HEK293 (cell line): ENCODE results near the gene RSRC1.

Experiments
- CTCF ChIA-PET: fragments of 350-600 bp; formaldehyde crosslinking; extraction: SDS; loops from one replicate; lab custom pipeline; 2021; ENCODE audit warnings: antibody characterized with exemption; lab: Yijun Ruan, JAX
- POLR2A ChIA-PET: fragments of 300-600 bp; formaldehyde crosslinking; extraction: SDS; loops from one replicate; lab custom pipeline; 2020; ENCODE audit warnings: antibody characterized with exemption, inconsistent platforms; lab: Yijun Ruan, JAX
- H3K27ac ChIP-seq: fragments of 200-500 bp; sonication (Bioruptor generic); 2 replicates; pipeline ENCODE4 v1.5.1; 2014; ENCODE audit warnings: low read depth, low read length, control low read depth, inconsistent platforms; ENCODE audit errors: extremely low read depth
- H3K36me3 ChIP-seq, 2 experiments: fragments of 200-500 bp in 1 of 2; sonication (Bioruptor generic) in 1 of 2; 1 replicate in 1 of 2; 2 replicates in 1 of 2; pipeline ENCODE4 v1.5.1; 2014 to 2017; ENCODE audit warnings: inconsistent platforms in 2 of 2, low read length in 2 of 2; ENCODE audit not compliant: control insufficient read depth in 2 of 2, insufficient read depth in 1 of 2
- H3K4me1 ChIP-seq: fragments of 200-500 bp; sonication (Bioruptor generic); 2 replicates; pipeline ENCODE4 v1.5.1; 2014; ENCODE audit warnings: mild to moderate bottlenecking, low read length, inconsistent platforms; ENCODE audit not compliant: control insufficient read depth, insufficient read depth
- H3K4me3 ChIP-seq: 2 replicates; pipeline ENCODE4 v1.5.1; 2011; ENCODE audit warnings: low read depth, mild to moderate bottlenecking, control low read depth, low read length, moderate library complexity
- H3K9me3 ChIP-seq: fragments of 200-500 bp; sonication (Bioruptor generic); 2 replicates; pipeline ENCODE4 v1.5.1; 2014; ENCODE audit warnings: low read depth, low read length, inconsistent platforms; ENCODE audit not compliant: control insufficient read depth, insufficient read depth
- MYNN ChIP-seq: fragments of 450-650 bp; formaldehyde crosslinking; IDR thresholded peaks from 2 replicates; pipeline ENCODE4 v1.5.1; 2016; ENCODE audit warnings: missing biosample characterization, missing genetic modification characterization, borderline replicate concordance
- SP7 ChIP-seq: fragments of 450-650 bp; formaldehyde crosslinking; IDR thresholded peaks from 2 replicates; pipeline ENCODE4 v1.5.1; 2016; ENCODE audit warnings: missing biosample characterization, missing genetic modification characterization
- ZFHX2 ChIP-seq: fragments of 450-650 bp; formaldehyde crosslinking; conservative IDR thresholded peaks from 2 replicates; pipeline ENCODE4 v1.5.1; 2016; ENCODE audit warnings: missing biosample characterization, missing genetic modification characterization
- ZNF221 ChIP-seq: fragments of 450-650 bp; formaldehyde crosslinking; IDR thresholded peaks from 2 replicates; pipeline ENCODE4 v1.5.1; 2017; ENCODE audit warnings: missing biosample characterization, missing genetic modification characterization, borderline replicate concordance
- ZNF302 ChIP-seq: fragments of 450-650 bp; formaldehyde crosslinking; IDR thresholded peaks from 2 replicates; pipeline ENCODE4 v1.5.1; 2016; ENCODE audit warnings: missing biosample characterization, missing genetic modification characterization, low read depth
- ZNF37A ChIP-seq: fragments of 450-650 bp; IDR thresholded peaks from 2 replicates; pipeline ENCODE4 v1.5.1; 2018; ENCODE audit warnings: missing biosample characterization, missing genetic modification characterization
- ZNF433 ChIP-seq: fragments of 450-650 bp; formaldehyde crosslinking; IDR thresholded peaks from 2 replicates; pipeline ENCODE4 v1.5.1; 2016; ENCODE audit warnings: missing biosample characterization, missing genetic modification characterization, low read depth
- ZNF501 ChIP-seq: fragments of 450-650 bp; formaldehyde crosslinking; IDR thresholded peaks from 2 replicates; pipeline ENCODE4 v1.5.1; 2016; ENCODE audit warnings: missing biosample characterization, missing genetic modification characterization
- ZNF530 ChIP-seq: fragments of 450-650 bp; formaldehyde crosslinking; IDR thresholded peaks from 2 replicates; pipeline ENCODE4 v1.5.1; 2016; ENCODE audit warnings: low read depth, missing biosample characterization, missing genetic modification characterization
- ZNF561 ChIP-seq: fragments of 450-650 bp; IDR thresholded peaks from 2 replicates; pipeline ENCODE4 v1.5.1; 2018; ENCODE audit warnings: missing biosample characterization, missing genetic modification characterization, borderline replicate concordance
- ZNF658 ChIP-seq: fragments of 450-650 bp; formaldehyde crosslinking; IDR thresholded peaks from 2 replicates; pipeline ENCODE4; 2016; ENCODE audit warnings: missing biosample characterization, missing genetic modification characterization
- ZNF776 ChIP-seq: fragments of 450-650 bp; formaldehyde crosslinking; IDR thresholded peaks from 2 replicates; pipeline ENCODE4 v1.5.0; 2017; ENCODE audit warnings: missing biosample characterization, missing genetic modification characterization, borderline replicate concordance
- ZNF843 ChIP-seq: fragments of 450-650 bp; formaldehyde crosslinking; IDR thresholded peaks from 2 replicates; pipeline ENCODE4 v1.5.1; 2016; ENCODE audit warnings: missing biosample characterization, missing genetic modification characterization
- TF ChIP-seq, protein P1 (sequence below): fragments of 450-650 bp; formaldehyde crosslinking; IDR thresholded peaks from 2 replicates; pipeline ENCODE4 v1.5.1; 2017; ENCODE audit warnings: missing biosample characterization, missing genetic modification characterization
- TF ChIP-seq, protein P2 (sequence below): fragments of 450-650 bp; formaldehyde crosslinking; conservative IDR thresholded peaks from 2 replicates; pipeline ENCODE4 v1.5.1; 2016; ENCODE audit warnings: low read depth, missing biosample characterization, missing genetic modification characterization
- TF ChIP-seq, protein P3 (sequence below): fragments of 450-650 bp; formaldehyde crosslinking; IDR thresholded peaks from 2 replicates; pipeline ENCODE4 v1.5.1; 2016; ENCODE audit warnings: missing biosample characterization, missing genetic modification characterization
- TF ChIP-seq, protein P4 (sequence below): fragments of 450-650 bp; formaldehyde crosslinking; IDR thresholded peaks from 2 replicates; pipeline ENCODE4 v1.5.1; 2016; ENCODE audit warnings: missing biosample characterization, missing genetic modification characterization
- TF ChIP-seq, protein P5 (sequence below): fragments of 450-650 bp; formaldehyde crosslinking; IDR thresholded peaks from 2 replicates; pipeline ENCODE4 v1.5.1; 2016; ENCODE audit warnings: missing biosample characterization, missing genetic modification characterization

RSRC1 gene

DNA sequence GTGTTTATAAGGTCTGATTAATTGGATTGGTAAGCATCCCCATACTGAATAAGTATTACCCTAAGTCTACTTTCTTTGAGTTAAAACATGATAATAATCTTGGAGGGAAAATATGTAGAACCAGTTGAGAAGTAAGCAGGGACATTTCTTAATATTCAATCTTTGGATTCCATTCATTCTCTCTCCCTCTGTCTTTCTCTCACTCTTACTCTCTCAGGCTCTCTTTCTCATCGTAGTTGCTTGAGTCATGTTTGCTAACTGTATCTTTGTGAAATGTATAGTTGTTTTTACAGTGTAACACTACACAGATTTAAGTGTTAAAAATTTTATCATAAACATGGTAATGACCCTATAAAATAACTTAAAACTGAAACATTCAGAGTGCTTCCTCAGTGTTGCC, 163.8 kb downstream of the RSRC1 start:
- H3K36me3 ChIP-seq = peaks cover 0 to 3% of the 10 kb centered on the region in 2 experiments; a peak in 1 of 3 replicates
- POLR2A ChIA-PET = no interaction called here
- no peak overlapping the region for H3K27ac ChIP-seq
- no peaks in the 10 kb centered on the region for H3K9me3 ChIP-seq
- TF ChIP-seq ZNF221 (tag by site-specific recombination) = no peak
- TF ChIP-seq ZNF433 (tag by site-specific recombination) = no peak
- TF ChIP-seq, protein P1, sequence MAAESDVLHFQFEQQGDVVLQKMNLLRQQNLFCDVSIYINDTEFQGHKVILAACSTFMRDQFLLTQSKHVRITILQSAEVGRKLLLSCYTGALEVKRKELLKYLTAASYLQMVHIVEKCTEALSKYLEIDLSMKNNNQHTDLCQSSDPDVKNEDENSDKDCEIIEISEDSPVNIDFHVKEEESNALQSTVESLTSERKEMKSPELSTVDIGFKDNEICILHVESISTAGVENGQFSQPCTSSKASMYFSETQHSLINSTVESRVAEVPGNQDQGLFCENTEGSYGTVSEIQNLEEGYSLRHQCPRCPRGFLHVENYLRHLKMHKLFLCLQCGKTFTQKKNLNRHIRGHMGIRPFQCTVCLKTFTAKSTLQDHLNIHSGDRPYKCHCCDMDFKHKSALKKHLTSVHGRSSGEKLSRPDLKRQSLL (tag by site-specific recombination) = no peak
- TF ChIP-seq, protein P2, sequence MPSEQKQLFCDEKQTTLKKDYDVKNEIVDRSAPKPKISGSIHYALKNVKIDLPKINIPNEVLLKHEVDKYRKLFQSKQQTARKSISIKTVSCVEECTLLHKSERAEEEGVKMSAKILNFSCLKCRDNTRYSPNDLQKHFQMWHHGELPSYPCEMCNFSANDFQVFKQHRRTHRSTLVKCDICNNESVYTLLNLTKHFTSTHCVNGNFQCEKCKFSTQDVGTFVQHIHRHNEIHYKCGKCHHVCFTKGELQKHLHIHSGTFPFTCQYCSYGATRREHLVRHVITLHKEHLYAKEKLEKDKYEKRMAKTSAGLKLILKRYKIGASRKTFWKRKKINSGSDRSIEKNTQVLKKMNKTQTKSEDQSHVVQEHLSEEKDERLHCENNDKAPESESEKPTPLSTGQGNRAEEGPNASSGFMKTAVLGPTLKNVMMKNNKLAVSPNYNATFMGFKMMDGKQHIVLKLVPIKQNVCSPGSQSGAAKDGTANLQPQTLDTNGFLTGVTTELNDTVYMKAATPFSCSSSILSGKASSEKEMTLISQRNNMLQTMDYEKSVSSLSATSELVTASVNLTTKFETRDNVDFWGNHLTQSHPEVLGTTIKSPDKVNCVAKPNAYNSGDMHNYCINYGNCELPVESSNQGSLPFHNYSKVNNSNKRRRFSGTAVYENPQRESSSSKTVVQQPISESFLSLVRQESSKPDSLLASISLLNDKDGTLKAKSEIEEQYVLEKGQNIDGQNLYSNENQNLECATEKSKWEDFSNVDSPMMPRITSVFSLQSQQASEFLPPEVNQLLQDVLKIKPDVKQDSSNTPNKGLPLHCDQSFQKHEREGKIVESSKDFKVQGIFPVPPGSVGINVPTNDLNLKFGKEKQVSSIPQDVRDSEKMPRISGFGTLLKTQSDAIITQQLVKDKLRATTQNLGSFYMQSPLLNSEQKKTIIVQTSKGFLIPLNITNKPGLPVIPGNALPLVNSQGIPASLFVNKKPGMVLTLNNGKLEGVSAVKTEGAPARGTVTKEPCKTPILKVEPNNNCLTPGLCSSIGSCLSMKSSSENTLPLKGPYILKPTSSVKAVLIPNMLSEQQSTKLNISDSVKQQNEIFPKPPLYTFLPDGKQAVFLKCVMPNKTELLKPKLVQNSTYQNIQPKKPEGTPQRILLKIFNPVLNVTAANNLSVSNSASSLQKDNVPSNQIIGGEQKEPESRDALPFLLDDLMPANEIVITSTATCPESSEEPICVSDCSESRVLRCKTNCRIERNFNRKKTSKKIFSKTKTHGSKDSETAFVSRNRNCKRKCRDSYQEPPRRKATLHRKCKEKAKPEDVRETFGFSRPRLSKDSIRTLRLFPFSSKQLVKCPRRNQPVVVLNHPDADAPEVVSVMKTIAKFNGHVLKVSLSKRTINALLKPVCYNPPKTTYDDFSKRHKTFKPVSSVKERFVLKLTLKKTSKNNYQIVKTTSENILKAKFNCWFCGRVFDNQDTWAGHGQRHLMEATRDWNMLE (tag by site-specific recombination) = no peak
- TF ChIP-seq ZNF843 (tag by site-specific recombination) = no peak
- TF ChIP-seq SP7 (tag by site-specific recombination) = no peak
- TF ChIP-seq, protein P3, sequence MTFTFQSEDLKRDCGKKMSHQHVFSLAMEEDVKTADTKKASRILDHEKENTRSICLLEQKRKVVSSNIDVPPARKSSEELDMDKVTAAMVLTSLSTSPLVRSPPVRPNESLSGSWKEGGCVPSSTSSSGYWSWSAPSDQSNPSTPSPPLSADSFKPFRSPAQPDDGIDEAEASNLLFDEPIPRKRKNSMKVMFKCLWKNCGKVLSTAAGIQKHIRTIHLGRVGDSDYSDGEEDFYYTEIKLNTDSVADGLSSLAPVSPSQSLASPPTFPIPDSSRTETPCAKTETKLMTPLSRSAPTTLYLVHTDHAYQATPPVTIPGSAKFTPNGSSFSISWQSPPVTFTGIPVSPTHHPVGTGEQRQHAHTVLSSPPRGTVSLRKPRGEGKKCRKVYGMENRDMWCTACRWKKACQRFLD (tag by site-specific recombination) = no peak
- no peak for TF ChIP-seq ZNF776 (tag by site-specific recombination)
- TF ChIP-seq ZNF658 (tag by site-specific recombination) = no peak
- no peak for TF ChIP-seq ZNF37A
- TF ChIP-seq, protein P4, sequence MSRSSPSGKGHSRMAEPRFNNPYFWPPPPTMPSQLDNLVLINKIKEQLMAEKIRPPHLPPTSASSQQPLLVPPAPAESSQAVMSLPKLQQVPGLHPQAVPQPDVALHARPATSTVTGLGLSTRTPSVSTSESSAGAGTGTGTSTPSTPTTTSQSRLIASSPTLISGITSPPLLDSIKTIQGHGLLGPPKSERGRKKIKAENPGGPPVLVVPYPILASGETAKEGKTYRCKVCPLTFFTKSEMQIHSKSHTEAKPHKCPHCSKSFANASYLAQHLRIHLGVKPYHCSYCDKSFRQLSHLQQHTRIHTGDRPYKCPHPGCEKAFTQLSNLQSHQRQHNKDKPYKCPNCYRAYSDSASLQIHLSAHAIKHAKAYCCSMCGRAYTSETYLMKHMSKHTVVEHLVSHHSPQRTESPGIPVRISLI = no peak
- TF ChIP-seq MYNN (tag by site-specific recombination) = no peak
- no peak for TF ChIP-seq ZNF302
- TF ChIP-seq ZNF561 (tag by site-specific recombination) = no peak
- TF ChIP-seq ZFHX2 (tag by site-specific recombination) = no peak
- no peak for TF ChIP-seq ZNF530 (tag by site-specific recombination)
- TF ChIP-seq, protein P5, sequence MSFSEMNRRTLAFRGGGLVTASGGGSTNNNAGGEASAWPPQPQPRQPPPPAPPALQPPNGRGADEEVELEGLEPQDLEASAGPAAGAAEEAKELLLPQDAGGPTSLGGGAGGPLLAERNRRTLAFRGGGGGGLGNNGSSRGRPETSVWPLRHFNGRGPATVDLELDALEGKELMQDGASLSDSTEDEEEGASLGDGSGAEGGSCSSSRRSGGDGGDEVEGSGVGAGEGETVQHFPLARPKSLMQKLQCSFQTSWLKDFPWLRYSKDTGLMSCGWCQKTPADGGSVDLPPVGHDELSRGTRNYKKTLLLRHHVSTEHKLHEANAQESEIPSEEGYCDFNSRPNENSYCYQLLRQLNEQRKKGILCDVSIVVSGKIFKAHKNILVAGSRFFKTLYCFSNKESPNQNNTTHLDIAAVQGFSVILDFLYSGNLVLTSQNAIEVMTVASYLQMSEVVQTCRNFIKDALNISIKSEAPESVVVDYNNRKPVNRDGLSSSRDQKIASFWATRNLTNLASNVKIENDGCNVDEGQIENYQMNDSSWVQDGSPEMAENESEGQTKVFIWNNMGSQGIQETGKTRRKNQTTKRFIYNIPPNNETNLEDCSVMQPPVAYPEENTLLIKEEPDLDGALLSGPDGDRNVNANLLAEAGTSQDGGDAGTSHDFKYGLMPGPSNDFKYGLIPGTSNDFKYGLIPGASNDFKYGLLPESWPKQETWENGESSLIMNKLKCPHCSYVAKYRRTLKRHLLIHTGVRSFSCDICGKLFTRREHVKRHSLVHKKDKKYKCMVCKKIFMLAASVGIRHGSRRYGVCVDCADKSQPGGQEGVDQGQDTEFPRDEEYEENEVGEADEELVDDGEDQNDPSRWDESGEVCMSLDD (tag by site-specific recombination) = no peak
- no peak for TF ChIP-seq ZNF501 (tag by site-specific recombination)
- TF ChIP-seq, all 188 proteins: peak for 0
- Histone ChIP-seq H3K4me1 (no peaks in the 10 kb centered on the region), H3K4me3 (no peak overlapping the region)
- CTCF ChIA-PET = interaction anchor here (0.7 kb wide), 1 partner anchor 506 kb away, joined by 3 read pairs; no protein-coding TSS in a partner anchor
